ENCODE measurements around the gene ARFRP1. TPM values are rescaled to one million over a fixed set of nuclear protein-coding genes. Genes with fewer than 3 reads are reported as not detected.

The ARFRP1 gene
- total and polyA plus RNA-seq, 10 donors: 36.7 to 118 (median 67.3) TPM

GRCh38 chr20:63737695-63737944 is 29.8 kb upstream of the ARFRP1 start:
- DNase-seq: no peak
- Histone ChIP-seq H3K9me3 (no peaks in the 10 kb centered on the region), H3K4me3 (peak overlapping the region; percentile 37 to 90 (median 54)), H3K36me3 (peaks cover 0 to 57% (median 42%) of the 10 kb centered on the region in 6 donors), H3K4me1 (peaks cover 45 to 73% (median 64%) of the 10 kb centered on the region in 6 donors), H3K27ac (peak overlapping the region in 7 of 8 donors; percentile 44 to 87 (median 84)), H3K27me3 (replicated peaks in 1 of 7) (peaks cover 0 to 19% (median 0%) of the 10 kb centered on the region in 7 donors)
- TF ChIP-seq POLR2A (IDR thresholded peaks at IDR 0.05) (no peak), POLR2AphosphoS5 (IDR thresholded peaks at IDR 0.05) (peak in 1 of 3 donors; percentile 15)
- TF ChIP-seq, protein P1, sequence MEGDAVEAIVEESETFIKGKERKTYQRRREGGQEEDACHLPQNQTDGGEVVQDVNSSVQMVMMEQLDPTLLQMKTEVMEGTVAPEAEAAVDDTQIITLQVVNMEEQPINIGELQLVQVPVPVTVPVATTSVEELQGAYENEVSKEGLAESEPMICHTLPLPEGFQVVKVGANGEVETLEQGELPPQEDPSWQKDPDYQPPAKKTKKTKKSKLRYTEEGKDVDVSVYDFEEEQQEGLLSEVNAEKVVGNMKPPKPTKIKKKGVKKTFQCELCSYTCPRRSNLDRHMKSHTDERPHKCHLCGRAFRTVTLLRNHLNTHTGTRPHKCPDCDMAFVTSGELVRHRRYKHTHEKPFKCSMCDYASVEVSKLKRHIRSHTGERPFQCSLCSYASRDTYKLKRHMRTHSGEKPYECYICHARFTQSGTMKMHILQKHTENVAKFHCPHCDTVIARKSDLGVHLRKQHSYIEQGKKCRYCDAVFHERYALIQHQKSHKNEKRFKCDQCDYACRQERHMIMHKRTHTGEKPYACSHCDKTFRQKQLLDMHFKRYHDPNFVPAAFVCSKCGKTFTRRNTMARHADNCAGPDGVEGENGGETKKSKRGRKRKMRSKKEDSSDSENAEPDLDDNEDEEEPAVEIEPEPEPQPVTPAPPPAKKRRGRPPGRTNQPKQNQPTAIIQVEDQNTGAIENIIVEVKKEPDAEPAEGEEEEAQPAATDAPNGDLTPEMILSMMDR (IDR thresholded peaks at IDR 0.05 in 8 of 11, conservative IDR thresholded peaks at IDR 0.05 in 3 of 11): no peak
- 0 to 17% (median 4%) methylated on average over 2 to 26 of the region's 26 CpGs; no CpG with 5 or more reads in 1 of the 5 donors for WGBS, 5 donors
- intact Hi-C loops (cut with DNase I; ENCODE audit: low total_unique reads): no loop called here

DNA sequence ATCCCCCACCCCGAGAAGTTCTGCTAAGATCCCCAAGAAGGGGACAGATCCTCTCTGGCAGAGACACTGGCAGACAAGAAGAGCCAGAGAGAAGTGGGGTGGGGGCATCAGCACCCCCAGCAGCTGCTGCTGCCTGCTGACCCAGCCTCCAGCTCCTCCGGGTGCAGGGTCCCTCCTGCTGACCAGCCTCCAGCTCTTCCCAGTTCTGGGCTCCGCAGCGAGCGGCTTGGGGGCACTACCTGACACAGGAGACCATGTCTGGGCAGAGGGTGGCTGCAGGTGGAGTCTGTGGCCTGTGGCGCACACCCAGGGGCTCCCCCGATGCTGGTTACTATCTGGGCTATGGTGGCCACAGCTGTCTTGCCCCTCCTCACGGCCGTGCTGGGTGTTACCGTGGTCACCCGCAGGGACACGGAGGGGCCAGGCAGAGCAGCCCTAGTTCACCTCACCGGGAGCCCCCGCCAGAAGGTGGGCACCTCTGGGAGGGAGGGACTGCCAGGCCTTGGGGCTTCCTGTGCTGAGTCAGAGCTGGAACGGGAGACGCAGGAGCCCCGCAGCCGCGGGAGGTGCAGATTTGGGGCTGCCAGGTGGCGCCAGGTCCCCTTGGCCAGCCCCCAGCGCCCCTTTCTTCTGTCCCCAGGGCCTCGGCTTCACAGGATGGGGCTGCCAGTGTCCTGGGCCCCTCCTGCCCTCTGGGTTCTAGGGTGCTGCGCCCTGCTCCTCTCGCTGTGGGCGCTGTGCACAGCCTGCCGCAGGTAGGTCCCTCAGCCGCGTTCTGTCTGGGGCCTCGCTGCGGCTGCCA is 29.3 kb upstream of the ARFRP1 start:
- Histone ChIP-seq H3K4me1 (peaks cover 45 to 68% (median 60%) of the 10 kb centered on the region in 6 donors), H3K9me3 (no peaks in the 10 kb centered on the region), H3K36me3 (peaks cover 0 to 52% (median 37%) of the 10 kb centered on the region in 6 donors), H3K27ac (peak overlapping the region in 7 of 8 donors; percentile 44 to 87 (median 84)), H3K4me3 (peak overlapping the region; percentile 37 to 90 (median 54)), H3K27me3 (replicated peaks in 1 of 7) (peaks cover 0 to 19% (median 0%) of the 10 kb centered on the region in 7 donors)
- intact Hi-C loops (cut with DNase I; ENCODE audit: low total_unique reads): no loop called here
- WGBS, 5 donors: 16 to 26% (median 20%) methylated on average over 22 to 30 of the region's 30 CpGs
- TF ChIP-seq POLR2AphosphoS5 (IDR thresholded peaks at IDR 0.05) (peak in 2 of 3 donors; percentile 59 to 71), POLR2A (IDR thresholded peaks at IDR 0.05) (no peak)
- TF ChIP-seq, protein P1 (IDR thresholded peaks at IDR 0.05 in 8 of 11, conservative IDR thresholded peaks at IDR 0.05 in 3 of 11): no peak
- DNase-seq: peak; percentile 89

- H3K27me3 ChIP-seq (replicated peaks in 1 of 7): peaks cover 0 to 19% (median 0%) of the 10 kb centered on the region in 7 donors
- intact Hi-C loops (cut with DNase I; ENCODE audit: low total_unique reads): no loop called here
- peak; percentile 92 for DNase-seq
- H3K9me3 ChIP-seq: no peaks in the 10 kb centered on the region
- H3K36me3 ChIP-seq: peaks cover 0 to 42% (median 32%) of the 10 kb centered on the region in 6 donors
- peaks cover 37 to 68% (median 58%) of the 10 kb centered on the region in 6 donors for H3K4me1 ChIP-seq
- WGBS, 5 donors: 35 to 56% (median 50%) methylated on average over 17 to 31 of the region's 31 CpGs
- peak within 1 kb of the TSS; percentile 37 to 90 (median 54) for H3K4me3 ChIP-seq
- H3K27ac ChIP-seq: peak within 1 kb of the TSS in 7 of 8 donors; percentile 44 to 87 (median 84)
- no peak for TF ChIP-seq POLR2A (IDR thresholded peaks at IDR 0.05)
- TF ChIP-seq, protein P1 (IDR thresholded peaks at IDR 0.05 in 8 of 11, conservative IDR thresholded peaks at IDR 0.05 in 3 of 11): no peak
- TF ChIP-seq POLR2AphosphoS5 (IDR thresholded peaks at IDR 0.05): peak; percentile 70 to 81 (median 77)
Measured at GRCh38 chr20:63735859-63736718, 28.3 kb upstream of the ARFRP1 start, which contains the start of gene LIME1. TSS of gene LIME1 (plus strand) at chr20:63736664. CDS start at chr20:63737550, 886 bp downstream.

Measured in spleen (tissue), 11 donors.